GM13976 (cell line): Measurements from ENCODE around the gene CALML6.

Source experiments
- DNase-seq: peaks from one replicate; pipeline ENCODE4 v3.0.0; 2012; ENCODE audit warnings: low spot score
- CTCF ChIP-seq: IDR thresholded peaks from 2 replicates; pipeline ENCODE4 v1.5.1; 2012; ENCODE audit warnings: borderline replicate concordance, mild to moderate bottlenecking; ENCODE audit not compliant: insufficient read depth; ENCODE audit errors: extremely low read depth, missing control alignments, control extremely low read depth
- in situ Hi-C: fragments of 300-500 bp; cut with MboI; formaldehyde crosslinking; loops from one replicate; pipeline ENCODE4 v1.12.0; 2022; ENCODE audit warnings: low sequenced_read_pairs, mixed read lengths, inconsistent platforms; ENCODE audit not compliant: unreplicated experiment

CALML6 gene

GRCh38 chr1:1921459-1921862 lies 6.4 kb downstream of the CALML6 start:
- TF ChIP-seq CTCF = no peak
- in situ Hi-C loops = no loop called here
- DNase-seq = no peak

GRCh38 chr1:1921901-1922701 lies 7.0 kb downstream of the CALML6 start:
- in situ Hi-C loops = no loop called here
- no peak for DNase-seq
- TF ChIP-seq CTCF = no peak

GRCh38 chr1:1922702-1922955 lies 7.6 kb downstream of the CALML6 start:
- no peak for TF ChIP-seq CTCF
- in situ Hi-C loops = no loop called here
- no peak for DNase-seq

- no peak for DNase-seq
- in situ Hi-C loops = no loop called here
These were observed 8.1 kb downstream of the CALML6 start for GRCh38 chr1:1922956-1923833.

GRCh38 chr1:1924386-1924785 lies 9.3 kb downstream of the CALML6 start:
- no peak for DNase-seq
- in situ Hi-C loops = no loop called here

More at GRCh38 chr1:1922956-1923833, 8.1 kb downstream of the CALML6 start:
- no peak for TF ChIP-seq CTCF

GRCh38 chr1:1924849-1925248 lies 9.8 kb downstream of the CALML6 start:
- in situ Hi-C loops = no loop called here
- no peak for TF ChIP-seq CTCF
- no peak for DNase-seq

More at GRCh38 chr1:1924386-1924785, 9.3 kb downstream of the CALML6 start:
- no peak for TF ChIP-seq CTCF
